Measurements from ENCODE around the gene DHRS3. TPM values are rescaled to one million over a fixed set of nuclear protein-coding genes. Genes with fewer than 3 reads are reported as not detected.

The DHRS3 gene
- total RNA-seq, 1 donor from 2014 or later: 60.5 TPM

DNA sequence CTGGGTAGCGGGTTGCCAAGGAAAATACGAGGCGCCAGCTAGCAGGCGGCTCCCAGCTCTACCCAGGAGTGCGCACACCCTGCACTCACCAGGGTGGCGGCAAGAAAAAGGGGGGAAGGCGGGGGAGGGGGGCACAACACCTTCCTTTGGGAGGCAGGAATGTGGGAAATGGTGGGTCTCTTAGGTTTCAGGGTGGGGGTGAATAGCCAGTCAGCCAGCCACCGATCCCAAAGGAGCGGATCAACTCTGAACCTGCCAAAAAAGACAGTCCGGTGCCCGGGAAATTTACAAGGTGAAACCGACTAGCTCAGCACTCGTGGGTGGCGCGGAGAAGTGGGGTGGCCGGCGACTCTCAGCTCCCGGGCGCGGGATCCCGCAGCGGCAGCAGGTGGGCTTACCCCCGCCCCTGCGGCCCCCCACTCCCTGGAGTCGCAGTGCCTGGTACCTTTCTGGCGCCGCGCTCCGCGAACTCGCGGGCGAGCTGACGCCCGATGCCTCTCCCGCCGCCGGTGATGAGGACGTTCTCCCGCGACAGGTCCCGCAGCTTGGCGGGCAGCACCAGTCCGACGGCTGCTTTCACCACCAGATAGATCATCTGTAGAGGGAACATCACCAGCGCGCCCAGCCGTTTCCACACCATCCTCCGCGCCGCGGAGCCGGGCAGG, 1.2 kb downstream of the DHRS3 start:
- H3K4me3 ChIP-seq (ENCODE audit: low read depth, low read length): peak overlapping the region; percentile 86
- TF ChIP-seq, protein P1, sequence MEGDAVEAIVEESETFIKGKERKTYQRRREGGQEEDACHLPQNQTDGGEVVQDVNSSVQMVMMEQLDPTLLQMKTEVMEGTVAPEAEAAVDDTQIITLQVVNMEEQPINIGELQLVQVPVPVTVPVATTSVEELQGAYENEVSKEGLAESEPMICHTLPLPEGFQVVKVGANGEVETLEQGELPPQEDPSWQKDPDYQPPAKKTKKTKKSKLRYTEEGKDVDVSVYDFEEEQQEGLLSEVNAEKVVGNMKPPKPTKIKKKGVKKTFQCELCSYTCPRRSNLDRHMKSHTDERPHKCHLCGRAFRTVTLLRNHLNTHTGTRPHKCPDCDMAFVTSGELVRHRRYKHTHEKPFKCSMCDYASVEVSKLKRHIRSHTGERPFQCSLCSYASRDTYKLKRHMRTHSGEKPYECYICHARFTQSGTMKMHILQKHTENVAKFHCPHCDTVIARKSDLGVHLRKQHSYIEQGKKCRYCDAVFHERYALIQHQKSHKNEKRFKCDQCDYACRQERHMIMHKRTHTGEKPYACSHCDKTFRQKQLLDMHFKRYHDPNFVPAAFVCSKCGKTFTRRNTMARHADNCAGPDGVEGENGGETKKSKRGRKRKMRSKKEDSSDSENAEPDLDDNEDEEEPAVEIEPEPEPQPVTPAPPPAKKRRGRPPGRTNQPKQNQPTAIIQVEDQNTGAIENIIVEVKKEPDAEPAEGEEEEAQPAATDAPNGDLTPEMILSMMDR (conservative IDR thresholded peaks at IDR 0.05; ENCODE audit: low read depth, low read length): no peak
- no peak for DNase-seq (ENCODE audit: low read depth)

DNA sequence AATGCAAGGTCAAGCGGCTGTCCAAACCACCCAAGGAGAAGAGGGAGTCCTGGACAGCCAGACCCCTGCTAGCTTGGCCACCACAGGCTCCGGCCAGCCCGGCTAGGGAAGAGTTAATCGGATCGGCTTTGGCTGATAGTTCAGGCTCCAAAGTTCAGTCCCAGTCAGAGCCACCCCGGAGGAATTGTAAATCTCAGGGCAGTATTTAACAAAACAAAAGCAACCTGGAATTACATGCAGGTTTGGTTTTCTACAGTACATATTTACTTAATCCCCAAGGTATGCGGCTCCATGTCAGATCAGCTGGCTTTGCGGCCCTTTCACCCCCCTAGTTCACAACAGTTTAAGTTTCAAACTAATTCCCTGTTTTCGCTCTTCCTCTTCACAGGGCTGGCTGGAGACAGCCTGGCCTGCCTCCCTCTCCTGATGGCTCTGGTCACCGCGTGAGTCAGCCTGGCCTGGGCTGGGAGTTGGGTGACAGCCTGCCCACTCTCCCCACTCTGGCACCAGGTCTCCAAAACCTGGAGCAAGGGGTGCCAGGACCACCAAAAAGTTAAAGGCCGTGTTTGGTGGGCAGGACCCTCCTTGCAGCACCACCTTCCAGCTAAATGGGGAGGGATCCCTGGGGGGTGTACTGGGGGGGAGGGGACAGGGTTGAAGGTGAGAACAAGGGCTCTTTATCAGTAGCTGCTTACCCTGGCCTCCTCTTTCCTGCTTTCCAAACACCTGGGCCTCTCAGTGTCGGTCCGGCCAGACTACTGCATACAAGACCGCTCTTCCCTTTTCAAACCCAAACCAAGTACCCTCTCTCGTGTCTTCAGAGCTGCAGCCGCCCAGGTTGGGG, 1.9 kb downstream of the DHRS3 start:
- DNase-seq (ENCODE audit: low read depth): no peak
- TF ChIP-seq, protein P1 (conservative IDR thresholded peaks at IDR 0.05; ENCODE audit: low read depth, low read length): no peak
- peak overlapping the region; percentile 86 for H3K4me3 ChIP-seq (ENCODE audit: low read depth, low read length)

DNA sequence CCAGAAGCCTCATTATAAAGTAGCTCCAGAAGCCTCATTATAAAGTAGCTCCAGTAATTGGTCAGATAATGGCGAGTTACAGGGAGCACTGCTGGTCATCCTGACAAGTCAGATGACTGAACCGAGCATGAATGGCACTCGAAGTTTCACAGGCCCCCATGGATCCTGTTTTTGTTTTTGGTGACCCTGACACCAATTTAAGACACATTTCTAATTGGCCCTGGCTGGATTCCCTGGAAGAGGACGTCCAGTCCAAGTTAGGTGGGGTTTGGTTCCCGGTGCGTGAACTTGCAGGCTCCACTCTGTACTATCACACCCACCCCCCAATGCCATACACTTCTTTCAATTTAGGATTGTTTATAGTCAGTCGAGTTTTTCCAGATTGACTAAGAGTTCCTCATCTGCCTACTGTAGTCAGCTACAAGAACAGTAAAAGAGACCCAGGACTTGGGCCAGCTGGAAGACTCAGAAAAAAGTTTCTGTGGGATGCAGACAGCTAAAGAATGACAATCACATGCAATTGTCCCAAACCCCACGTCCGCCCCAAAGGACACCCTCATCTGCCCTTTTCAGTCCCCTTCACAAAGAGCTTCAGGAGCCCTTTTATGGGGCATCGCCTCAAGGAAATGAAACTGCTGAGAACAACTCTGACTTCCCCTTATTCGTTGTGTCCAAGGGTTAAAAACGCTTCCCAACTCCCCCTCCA, 2.7 kb downstream of the DHRS3 start:
- H3K4me3 ChIP-seq (ENCODE audit: low read depth, low read length): peak overlapping the region; percentile 86
- DNase-seq (ENCODE audit: low read depth): no peak
- TF ChIP-seq, protein P1 (conservative IDR thresholded peaks at IDR 0.05; ENCODE audit: low read depth, low read length): no peak

DNA sequence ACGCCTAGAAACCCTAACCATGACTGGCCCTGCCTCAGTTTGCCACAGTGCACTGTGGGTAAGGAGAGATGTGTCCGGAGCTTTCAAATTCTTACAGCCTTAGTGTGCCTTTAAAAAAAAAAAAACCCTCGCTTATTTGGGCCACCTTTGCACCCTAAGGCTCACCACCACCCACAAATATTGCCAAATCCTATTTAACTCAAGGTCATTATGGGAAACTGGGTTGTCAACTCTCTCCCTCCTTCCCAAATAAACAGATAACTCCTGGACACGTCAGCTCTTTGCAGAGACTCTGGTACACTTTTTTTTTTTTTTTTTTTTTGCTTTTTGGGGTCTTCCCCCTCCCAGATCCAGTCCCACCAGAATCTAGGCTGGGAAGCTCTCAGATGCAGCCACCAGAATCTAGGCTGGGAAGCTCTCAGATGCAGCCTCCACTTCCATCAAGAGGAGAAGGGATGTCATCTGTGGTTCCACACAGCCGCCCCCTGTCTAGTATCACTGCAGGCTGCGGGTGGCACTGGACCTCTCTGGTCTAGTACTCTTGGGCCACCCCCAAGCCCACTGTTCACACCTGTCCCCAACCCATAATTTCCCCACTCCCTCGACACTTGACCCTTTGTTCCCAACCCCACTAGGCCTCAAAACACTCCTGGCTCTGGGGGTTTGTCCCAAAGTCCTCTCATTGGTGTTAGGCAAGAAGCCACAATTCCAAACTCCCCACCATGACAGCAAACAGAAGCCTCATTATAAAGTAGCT, 3.4 kb downstream of the DHRS3 start:
- DNase-seq (ENCODE audit: low read depth): no peak
- TF ChIP-seq, protein P1 (conservative IDR thresholded peaks at IDR 0.05; ENCODE audit: low read depth, low read length): no peak
- H3K4me3 ChIP-seq (ENCODE audit: low read depth, low read length): peak overlapping the region; percentile 86

DNA sequence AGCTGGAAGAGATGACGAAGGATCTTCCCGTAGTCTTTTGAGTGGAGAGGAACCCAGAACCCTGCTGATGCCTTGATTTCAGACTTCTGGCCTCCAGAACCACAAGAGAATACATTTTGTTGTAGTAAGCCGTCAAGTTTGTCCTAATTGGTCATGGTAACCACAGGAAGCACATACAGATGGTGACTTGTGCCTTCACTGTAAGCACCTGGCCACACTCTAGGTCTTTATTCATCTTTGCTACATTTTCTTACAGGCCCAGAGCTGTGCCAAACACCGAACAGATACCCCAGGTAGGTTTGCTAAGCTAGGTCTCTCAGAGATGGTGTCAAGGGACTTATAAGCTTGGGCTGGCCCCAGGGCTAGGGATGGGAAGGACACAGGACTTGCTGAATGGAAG, 4.8 kb downstream of the DHRS3 start:
- H3K4me3 ChIP-seq (ENCODE audit: low read depth, low read length): no peak overlapping the region
- DNase-seq (ENCODE audit: low read depth): no peak
- TF ChIP-seq, protein P1 (conservative IDR thresholded peaks at IDR 0.05; ENCODE audit: low read depth, low read length): no peak

DNA sequence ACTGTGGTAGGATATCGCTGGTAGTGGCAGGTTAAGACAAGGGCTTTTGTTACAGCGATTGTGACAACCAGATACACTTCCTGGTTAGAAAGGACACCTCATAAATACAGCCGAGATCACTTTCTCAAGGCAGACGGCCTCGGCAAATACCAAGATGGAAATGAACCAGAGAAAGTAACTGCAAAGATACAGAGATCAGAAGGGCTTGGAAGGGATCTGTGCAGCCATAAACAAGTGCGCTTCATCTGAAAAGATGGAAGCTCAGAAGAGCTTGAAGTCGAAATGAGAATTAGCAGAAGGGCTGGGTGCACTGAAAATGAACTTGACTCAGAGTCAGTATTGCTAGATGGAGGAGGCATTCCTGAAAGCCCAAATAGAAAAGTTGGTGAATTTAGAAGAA, 7.1 kb downstream of the DHRS3 start:
- DNase-seq (ENCODE audit: low read depth): no peak
- no peak overlapping the region for H3K4me3 ChIP-seq (ENCODE audit: low read depth, low read length)
- TF ChIP-seq, protein P1 (conservative IDR thresholded peaks at IDR 0.05; ENCODE audit: low read depth, low read length): no peak

Data from epithelial cell of proximal tubule (primary cell).